Fibroblast of the conjunctiva (primary cell): ENCODE data around the gene CLIP4.
"Not testable (repeated sequence)": the region's sequence is repeated elsewhere in the genome, so short reads cannot be mapped to it uniquely, and the experiment has no call there.

Source experiments
- DNase-seq: peaks from one replicate; pipeline ENCODE4 v3.0.0-alpha.2; 2010; ENCODE audit warnings: low read depth

The CLIP4 gene

DNA sequence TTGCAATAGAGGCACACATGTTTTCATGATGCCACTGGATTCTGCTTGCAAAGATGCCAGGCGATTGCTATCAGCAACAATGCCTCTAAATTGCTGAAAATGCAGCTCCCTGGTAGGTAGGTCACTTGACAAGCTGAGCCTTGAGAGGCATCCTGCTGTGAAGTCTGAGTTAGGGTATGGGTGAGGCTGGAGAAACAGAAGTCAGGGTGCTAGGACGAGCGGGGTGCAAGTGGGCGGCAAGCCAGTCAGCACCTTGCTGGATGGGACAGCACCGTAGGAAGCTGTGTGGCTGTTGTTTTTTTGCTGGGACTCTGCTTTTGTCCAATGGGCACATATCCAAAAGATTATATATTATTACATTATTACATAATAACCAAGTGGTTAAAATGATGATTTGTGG lies 10.5 kb upstream of the CLIP4 start:
- DNase-seq: no peak

DNA sequence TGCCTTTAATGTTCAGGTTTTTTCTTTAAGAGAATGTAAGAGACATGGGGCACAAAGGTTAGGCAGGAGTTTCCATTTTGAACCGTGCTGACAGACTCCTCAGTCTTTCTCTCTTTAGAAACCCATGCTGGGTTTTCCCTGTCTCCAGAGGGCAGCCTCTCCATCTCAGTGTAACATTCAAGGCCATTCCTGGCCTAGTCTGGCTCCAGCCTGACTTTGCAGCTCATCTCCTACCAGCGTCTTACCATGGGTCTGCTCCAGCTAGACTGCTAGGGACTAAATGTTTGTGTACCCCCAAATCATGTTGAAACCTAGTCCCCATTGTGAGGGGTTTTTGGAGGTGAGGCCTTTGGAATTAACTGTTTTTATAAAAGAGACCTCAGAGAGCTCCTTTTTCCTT lies 9.8 kb upstream of the CLIP4 start:
- no peak for DNase-seq

DNA sequence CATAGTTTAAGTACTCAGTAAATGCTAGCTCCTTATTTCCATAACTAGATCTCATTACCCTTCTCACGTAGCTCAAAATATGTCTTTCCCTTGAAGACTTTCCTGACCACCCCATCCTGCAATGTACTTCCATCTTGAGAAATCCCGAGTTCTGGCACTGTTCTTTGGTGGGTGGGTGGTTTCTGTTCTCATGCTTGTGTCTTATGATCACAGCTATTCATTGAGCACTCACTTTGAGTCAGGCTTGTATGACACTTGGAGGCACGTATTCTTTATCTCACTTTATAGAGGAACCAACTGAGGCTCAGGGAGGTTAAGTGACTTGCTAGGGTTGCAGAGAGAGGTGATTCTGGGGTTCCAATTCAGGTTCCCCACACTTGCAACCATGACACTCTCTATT lies 9.0 kb upstream of the CLIP4 start:
- DNase-seq: no peak

DNA sequence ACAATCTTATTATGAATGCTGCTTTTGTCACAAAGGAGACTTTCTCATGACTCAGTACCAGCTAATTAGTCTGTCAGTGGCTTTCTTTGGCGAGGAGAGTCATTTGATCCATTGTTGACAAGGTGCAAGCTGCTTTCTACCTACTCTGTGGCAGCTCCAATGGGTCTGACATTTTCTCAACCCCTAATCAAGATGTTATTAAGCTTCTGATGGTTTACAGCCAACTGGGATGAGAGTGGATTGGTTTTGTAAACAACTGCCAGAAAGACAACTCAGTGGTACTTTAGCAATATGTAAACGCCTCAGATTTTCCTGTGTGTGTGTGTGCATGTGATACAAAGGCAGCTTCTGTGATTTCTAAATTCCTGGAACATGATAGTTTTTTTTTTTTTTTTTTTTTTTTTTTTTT lies 8.2 kb upstream of the CLIP4 start:
- DNase-seq: no peak

DNA sequence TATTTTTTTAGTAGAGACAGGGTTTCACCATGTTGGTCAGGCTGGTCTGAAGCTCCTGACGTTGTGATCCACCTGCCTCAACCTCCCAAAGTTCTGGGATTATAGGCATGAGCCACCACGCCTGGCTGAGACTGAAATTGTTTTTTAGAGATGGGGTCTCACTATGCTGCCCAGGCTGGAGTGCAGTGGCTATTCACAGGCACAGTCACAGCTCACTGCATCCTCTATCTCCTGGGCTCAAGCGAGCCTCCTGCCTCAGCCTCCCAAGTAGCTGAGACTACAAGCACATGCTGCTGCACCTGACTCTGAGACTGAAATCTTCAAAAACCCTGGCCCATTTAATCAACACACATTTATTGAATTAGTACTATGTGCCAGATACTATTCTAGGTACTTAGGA lies 7.7 kb upstream of the CLIP4 start:
- not testable (repeated sequence) for DNase-seq

DNA sequence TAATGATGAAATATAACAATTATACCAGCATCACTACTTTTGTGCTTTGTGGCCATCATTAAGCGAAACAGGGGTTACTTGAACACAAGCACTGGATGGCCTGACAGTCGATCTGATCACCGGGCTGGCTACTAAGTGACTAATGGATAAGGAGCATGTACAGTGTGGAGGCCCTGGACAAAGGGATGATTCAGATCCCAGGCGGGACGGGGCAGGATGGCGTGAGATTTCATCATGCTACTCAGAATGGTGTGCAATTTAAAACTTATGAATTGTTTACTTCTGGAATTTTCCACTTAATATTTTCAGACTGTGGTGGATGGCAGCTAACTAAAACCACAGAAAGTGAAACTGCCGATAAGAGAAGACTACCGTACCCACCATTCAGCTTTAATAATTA lies 7.0 kb upstream of the CLIP4 start:
- DNase-seq: peak; percentile 95

DNA sequence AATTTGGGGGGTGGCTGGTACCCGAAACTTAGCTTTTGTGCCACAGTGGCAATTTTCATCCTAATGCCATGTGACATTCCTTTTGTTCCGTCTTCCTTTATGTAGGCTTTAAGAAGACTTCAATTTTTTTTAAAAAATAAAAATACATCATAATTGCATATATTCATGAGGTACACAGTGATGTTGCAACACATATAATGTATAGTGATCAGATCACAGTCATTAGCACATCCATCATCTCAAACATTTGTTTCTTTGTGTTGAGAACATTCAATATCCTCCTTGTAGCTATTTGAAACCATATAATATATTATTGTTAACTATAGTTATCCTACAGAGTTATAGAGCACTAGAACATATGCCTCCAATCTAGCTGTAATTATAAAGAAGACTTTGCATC lies 6.0 kb upstream of the CLIP4 start:
- no peak for DNase-seq

DNA sequence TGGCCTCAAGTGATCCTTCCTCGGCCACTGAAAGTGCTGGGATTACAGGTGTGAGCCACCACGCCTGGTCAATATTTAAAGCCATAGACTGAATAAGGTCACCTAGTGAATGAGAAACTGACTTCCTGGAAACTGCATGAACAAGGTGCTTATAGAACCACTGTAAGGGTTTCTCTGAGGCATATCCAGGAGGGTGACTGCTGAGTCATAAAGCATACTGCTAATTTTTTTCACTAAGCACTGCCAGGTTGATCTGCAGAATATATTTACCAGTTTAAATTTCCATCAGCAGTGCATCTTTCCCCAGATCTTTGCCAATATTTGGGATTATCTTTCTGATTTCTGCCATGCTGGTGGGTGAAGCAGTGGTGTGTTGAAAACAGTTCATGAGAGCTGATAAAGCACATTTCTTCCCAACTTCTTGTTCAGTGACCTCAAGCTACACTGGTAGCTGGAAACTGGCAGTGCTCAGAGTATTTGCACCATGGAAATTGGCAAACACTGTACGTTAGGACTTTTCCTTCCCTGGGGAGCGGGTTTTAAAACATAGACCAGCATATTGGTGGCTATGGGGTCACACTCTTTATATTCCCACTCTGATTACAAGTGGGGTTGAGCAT lies 4.2 kb upstream of the CLIP4 start:
- DNase-seq: no peak

DNA sequence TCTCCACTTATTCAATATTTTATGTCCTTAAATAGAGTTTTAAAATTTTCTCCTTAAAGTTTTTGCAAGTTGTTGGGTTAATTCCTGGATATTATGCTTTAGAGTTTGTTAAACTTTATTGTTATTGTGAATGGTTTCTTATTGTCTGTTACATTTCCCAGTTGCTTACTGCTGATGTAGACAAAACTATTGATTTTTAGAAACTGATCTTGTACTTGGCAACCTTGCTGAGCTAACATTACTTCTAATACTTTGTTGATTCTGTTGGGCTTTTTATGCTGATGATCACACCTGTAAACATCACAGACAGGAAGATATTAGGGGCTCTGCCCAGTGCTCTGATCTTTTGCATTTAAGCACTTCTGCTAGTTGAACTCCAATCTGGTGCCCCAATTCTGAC lies 2.8 kb upstream of the CLIP4 start:
- DNase-seq: no peak

DNA sequence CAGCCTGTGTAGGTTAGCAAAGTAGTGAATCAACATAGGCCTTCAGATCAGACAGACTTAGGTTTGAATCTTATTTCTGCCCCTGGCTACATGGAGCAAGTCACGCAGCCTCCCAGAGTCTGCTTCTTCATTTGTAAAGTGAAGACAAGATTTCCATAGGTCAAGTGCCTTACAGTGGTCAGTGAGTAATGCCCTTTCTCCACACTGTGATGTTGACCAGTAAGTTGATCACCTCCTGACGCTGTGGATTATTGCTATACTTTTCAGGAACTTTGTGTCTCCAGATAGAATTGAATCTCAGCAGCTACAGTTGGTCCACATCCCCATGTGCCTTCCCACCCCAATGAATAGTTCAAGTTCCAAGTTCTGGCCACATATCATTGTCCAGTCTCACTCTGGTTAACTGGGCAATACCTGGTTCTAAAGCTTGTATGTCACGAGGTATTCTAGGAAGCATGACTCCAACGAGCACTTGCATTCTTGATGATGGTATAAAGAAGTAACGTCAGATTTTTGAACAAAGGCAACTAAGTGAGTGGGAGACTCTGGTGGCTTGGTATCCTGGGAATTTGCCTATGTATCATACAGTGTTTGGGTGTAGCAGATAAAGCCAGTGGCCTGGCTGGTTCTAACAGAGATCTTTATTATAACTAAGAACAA lies 2.1 kb upstream of the CLIP4 start:
- no peak for DNase-seq

DNA sequence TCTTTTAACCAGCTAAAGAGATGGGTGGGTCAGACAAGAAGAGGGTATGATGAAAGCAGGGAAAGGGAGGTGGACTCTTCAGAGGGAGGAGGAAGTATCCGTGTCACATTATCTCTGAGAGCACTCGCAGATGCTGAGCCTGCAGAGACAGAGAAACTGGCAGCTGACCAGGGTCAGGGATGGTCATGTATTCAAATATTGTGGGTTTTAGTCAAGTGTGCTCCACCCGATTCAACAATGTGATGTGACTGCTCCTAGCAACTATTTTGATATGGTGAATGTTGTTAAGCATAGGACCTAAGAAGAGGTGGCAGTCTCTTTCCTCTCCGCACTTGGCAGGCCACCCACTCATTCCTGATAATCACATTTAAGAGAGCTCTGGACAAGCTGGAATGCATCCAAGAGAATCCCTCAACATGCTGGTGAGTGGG lies 1.3 kb upstream of the CLIP4 start:
- peak; percentile 68 for DNase-seq

DNA sequence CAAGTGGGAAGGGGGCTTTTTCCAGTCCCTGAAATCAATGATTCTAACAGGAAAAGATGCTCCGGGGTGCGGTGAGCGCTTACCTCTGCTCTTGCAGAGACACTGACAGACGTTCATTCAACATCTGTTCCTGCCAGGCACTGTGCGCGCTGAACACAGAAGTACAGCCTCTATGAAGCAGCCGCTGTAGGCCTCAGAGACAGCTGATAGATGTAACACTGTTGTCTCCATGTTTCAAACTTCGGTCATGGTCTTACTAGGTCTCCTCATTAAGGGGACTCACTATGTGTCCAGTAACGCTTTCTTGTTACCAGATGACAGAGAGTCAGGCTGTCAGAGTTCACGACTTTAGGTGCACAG lies 649 bp upstream of the CLIP4 start:
- no peak for DNase-seq

DNA sequence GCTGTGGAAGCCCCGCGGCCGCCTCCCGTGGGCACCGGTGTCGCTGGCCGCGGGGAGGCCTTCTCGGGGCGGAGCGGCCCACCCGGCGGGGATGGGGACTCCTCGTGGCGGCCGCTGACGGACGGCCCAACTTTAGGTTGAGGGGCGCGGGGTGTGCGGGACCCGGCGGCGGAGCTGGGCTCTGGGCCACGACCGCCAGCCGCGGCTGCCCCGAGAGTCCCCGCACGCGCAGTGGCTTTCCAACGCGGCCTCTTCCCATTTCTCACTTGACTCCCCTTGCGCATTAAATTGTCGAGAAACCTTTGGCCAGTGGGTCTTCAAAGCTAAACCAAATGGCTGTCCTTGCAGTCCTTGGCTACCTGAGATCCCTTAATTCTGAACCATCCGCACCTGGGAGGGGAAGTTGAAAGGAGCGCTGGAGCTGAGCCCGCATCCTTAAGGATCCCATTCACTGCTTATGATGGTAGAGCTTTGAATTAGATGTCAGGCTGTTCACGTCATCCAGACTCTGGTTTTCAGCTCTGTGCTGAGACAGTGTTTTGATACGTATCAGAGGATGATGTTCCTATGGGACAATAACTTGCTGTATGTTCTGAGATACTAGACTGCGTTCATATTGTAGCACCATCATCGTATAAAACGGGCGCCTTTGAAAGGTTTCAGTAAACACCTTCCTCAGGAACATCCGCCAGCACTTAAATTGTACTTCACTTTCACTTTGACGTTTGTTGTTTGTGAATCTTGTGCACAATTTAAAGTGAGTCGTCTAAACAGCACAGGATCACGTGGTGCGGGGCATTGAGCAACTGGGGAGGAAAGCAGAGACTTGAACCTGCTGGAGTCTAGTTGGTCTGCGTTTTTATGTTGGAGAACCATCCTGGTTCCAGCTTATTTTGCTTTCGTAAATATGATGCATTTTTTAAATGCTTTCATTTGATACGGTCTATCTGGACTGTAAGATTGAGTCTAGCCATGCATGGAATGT lies 874 bp downstream of the CLIP4 start:
- DNase-seq: peak; percentile 59

DNA sequence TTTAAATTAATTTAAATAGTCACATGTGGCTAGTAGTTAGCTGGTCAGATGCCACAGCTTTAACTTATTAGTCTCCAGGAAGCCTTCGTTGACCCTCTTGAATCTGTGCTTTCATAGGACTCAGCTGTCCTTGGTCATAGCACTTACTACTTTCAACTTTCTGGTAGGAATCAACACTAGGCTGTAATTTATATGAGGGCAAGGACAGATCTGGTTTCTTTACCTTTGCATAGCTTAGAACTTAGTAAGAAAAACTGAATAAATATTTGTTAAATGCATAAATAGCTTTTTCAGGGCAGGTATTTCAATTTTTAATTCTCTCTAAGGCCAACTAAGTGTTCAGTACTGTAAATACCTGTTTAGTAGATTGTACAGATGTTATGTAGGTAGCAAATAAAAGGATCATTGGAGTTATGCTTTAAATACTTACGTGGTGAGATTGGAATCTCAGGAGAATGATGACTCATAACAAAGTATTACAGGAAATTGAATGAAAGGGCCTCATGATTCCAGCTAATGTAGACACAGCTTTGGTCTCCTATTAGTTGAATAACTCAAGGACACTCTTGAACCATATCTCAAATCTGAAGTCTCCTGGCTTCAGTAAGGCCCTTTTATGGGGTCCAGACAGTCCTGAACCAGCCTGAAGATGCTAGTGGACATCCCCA lies 2.6 kb downstream of the CLIP4 start:
- no peak for DNase-seq

DNA sequence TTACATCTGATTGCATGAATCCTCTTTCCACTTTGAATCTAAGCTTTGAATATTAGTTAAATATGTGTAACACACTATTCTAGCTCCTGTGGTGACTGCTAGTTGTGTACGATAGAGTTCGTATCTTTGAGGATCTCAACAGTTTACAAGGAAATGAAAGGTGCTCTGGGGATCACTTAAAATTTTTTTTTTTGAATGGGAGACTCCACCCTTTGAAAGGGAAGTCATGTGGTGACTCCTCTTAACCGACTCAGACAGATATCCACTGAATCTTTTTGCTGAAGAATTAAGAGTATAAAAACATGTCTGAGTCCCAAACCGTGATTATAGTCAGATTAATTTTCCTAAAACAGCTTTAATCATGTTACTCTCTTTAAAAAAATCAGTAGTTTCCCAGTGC lies 4.0 kb downstream of the CLIP4 start:
- no peak for DNase-seq

DNA sequence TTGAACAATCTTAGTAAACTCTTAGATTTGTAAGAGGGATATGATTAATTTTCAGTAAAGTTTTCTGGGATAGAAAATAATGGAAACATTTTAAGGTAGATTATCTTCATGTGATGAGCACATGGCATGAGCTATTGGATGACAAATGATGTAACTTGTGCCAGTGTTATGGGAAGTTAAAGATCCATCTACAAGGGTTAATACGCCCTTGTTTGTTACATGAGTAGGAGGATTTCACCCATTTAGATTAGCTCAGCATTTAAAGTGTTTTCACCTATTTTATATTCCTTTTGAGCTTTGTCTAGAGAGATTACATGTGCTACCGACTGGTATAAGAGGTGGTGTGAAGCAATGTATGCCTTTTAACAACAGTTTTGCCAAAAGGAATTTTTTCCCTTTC lies 5.6 kb downstream of the CLIP4 start:
- DNase-seq: no peak

DNA sequence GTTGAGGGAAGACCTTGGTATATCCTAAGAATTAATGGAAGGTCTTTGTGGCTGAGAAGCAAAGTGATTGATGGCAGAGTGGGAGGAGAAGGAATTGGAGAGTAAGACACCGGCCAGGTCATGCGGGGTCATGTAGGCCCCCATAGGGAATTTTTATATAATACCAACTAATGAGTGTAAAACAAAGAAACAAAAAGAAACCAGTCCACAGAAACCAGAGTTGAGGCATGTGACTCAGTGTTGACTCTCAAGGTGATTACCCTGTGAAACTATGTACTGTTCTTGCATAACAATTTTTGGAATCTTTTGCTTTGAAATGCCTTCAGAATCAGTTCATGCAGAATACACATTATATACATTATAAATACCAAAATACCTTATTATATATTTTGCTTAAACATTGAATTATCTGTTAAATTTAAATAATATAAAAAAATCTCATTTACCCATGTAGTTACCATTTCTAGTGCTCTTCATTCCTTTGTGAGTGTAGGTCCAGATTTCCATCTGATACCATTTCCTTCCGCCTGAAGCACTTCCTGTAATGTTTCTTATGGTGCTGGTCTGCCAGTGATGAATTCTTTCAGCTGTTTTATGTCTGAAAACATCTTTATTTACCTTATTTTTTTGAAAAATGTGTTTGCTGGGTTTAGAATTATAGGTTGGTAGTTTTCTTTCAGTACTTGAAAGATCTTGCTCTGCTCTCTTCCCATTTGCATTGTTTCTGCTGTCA lies 8.6 kb downstream of the CLIP4 start:
- no peak for DNase-seq

DNA sequence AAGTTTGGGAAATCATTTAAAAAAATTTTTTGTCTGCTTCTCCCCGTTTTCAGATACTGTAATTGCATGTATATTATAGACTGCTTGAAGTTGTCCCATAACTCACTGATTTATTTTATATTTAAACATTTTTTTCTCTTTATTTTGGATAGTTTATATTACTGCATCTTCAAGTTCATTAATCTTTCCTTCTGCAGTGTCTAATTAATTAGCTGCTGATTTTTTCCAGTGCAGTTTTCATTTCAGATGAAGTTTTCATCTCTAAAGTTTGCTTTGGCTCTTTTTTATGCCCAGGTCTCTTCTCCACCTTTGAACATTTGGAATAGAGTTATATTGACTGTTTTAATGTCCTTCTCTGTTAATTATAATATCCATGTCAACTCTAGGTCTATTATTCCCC lies 9.3 kb downstream of the CLIP4 start:
- DNase-seq: no peak

DNA sequence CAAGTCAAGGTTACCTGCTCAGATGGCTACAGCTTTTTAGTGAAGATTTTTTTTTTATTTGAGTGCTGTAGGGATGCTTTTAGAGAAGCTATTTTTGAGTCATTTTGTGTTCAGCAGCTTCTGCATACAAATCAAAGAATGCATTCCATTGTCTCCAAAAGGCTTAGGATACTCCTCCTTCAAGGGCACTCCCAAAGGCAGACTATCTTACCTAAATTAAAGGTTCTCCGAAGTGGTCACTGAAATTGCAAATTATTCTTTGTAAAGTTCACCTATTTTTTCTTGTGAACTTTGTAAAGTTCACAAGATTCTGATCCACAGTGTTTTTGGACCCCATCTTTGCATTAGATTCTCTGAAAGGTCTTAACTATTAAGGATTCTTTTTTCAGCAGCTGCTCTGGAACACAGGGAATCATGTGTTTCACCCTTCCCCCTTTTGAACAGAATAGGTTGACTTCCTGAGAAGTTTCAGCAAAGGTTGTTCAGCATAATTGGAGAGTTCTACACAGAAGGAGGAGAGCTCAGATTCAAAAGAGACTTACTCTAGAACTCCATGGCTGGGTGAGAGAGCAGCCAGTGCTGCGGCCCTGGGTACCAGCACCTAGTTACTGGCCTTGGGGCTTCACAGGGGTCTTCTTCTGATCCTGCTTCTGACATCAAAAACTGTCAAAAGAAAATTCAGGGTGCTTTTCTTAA lies 14.5 kb downstream of the CLIP4 start:
- DNase-seq: no peak

DNA sequence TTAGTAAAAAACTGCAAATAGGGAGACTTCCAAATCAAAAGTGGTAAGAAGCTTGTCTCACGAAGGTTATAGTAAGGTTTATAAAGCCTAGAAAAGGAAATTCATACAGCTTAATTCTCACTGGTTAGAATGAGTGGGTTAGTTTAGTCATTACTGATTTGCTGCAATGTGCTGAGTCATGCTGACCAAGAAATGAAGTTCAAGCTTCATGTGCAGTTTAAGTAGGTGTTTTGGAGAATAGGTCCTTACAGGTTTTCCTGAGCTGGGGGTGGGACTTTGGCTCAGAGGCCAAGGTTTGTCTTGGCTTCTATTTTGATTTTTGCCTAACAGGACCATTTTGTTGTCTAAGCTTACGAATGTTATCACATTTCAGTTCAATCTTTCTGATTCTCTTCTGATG lies 15.1 kb downstream of the CLIP4 start:
- DNase-seq: peak; percentile 63

DNA sequence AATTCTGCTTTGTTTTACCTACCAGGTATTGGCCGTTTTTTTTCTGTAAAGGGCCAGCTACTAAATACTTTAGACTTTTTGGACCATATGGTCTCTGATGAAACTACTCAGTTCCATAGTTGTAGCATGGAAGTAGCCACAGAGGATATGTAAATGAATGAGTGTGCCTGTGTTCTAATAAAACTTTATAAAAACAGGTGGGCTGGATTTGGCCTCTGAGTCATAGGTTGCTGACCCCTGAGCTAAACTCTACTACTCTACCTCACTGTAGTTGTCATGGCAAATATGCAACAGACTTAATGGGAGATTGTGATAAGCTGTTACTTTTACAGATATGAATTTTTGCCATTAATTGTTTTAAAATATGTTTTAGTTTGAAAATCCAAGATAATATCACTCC lies 19.7 kb downstream of the CLIP4 start:
- no peak for DNase-seq
